Measurements from ENCODE around the gene ABCD2. TPM values are rescaled to one million over a fixed set of nuclear protein-coding genes. Genes with fewer than 3 reads are reported as not detected.

The ABCD2 gene
- total and polyA plus RNA-seq, 2 donors (not counting 1 experiment from before 2014, with no cell fraction given) = 0.14 to 0.33 TPM

GRCh38 chr12:39606712-39607423, 12.7 kb downstream of the ABCD2 start:
- H3K9ac ChIP-seq (ENCODE audit: insufficient read depth, low read length) = no peak overlapping the region
- H3K4me1 ChIP-seq (ENCODE audit: control insufficient read depth, extremely low read depth, insufficient read depth, low read length) = no peaks in the 10 kb centered on the region
- no peak for DNase-seq (ENCODE audit: low read depth in 2 of 2)
- H3K27me3 ChIP-seq (ENCODE audit: control insufficient read depth, insufficient read depth, low read length) = no peaks in the 10 kb centered on the region
- no peaks in the 10 kb centered on the region for H3K79me2 ChIP-seq (ENCODE audit: control insufficient read depth, insufficient read depth, low read length)
- no peak overlapping the region for H2AFZ ChIP-seq (ENCODE audit: low read length)
- no peaks in the 10 kb centered on the region for H4K20me1 ChIP-seq (ENCODE audit: control insufficient read depth, extremely low read depth, insufficient read depth, low read length)
- H3K9me3 ChIP-seq (ENCODE audit: control insufficient read depth, insufficient read depth, low read depth, low read length) = no peaks in the 10 kb centered on the region
- no peaks in the 10 kb centered on the region for H3K36me3 ChIP-seq (ENCODE audit: control insufficient read depth, insufficient read depth, low read length)
- no peak overlapping the region for H3K27ac ChIP-seq (ENCODE audit: insufficient read depth, low read length)
- no peak overlapping the region for H3K4me3 ChIP-seq (replicated peaks in 1 of 4; ENCODE audit: control extremely low read depth in 1 of 4, insufficient read depth in 1 of 4, low read depth in 3 of 4, low read length in 4 of 4)
- H3K4me2 ChIP-seq (ENCODE audit: extremely low read depth, insufficient read depth, low read length) = no peak overlapping the region
- TF ChIP-seq EZH2 (IDR thresholded peaks at IDR 0.05; ENCODE audit: low read length, missing control alignments) = no peak
- TF ChIP-seq, protein P1, sequence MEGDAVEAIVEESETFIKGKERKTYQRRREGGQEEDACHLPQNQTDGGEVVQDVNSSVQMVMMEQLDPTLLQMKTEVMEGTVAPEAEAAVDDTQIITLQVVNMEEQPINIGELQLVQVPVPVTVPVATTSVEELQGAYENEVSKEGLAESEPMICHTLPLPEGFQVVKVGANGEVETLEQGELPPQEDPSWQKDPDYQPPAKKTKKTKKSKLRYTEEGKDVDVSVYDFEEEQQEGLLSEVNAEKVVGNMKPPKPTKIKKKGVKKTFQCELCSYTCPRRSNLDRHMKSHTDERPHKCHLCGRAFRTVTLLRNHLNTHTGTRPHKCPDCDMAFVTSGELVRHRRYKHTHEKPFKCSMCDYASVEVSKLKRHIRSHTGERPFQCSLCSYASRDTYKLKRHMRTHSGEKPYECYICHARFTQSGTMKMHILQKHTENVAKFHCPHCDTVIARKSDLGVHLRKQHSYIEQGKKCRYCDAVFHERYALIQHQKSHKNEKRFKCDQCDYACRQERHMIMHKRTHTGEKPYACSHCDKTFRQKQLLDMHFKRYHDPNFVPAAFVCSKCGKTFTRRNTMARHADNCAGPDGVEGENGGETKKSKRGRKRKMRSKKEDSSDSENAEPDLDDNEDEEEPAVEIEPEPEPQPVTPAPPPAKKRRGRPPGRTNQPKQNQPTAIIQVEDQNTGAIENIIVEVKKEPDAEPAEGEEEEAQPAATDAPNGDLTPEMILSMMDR (conservative IDR thresholded peaks at IDR 0.05 in 1 of 2, IDR thresholded peaks at IDR 0.05 in 1 of 2; ENCODE audit: low read depth in 1 of 2, low read length in 2 of 2) = no peak

DNA sequence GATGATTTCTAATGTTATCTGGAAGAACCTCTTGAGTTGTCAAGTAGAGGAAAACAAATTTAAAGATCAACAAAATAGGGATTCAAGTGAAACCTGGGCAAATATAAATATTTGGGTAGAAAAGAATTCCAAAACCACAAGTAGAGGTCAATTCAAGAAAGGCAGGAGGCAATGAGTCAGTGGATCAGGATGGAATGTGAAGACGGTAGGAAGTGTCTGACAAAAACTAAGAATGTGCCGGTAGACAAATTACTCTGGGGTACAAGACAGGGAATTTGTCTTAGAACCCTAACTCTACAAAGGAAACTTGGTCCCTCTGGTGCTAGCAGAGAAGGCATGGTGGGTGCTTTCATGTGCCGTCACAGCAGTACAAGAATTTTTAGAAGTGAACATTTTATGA, 13.6 kb downstream of the ABCD2 start:
- peak; percentile 29 to 85 for DNase-seq (ENCODE audit: low read depth in 2 of 2)
- TF ChIP-seq EZH2 (IDR thresholded peaks at IDR 0.05; ENCODE audit: low read length, missing control alignments) = no peak
- TF ChIP-seq, protein P1 (conservative IDR thresholded peaks at IDR 0.05 in 1 of 2, IDR thresholded peaks at IDR 0.05 in 1 of 2; ENCODE audit: low read depth in 1 of 2, low read length in 2 of 2) = no peak
- no peak overlapping the region for H3K4me3 ChIP-seq (replicated peaks in 1 of 4; ENCODE audit: control extremely low read depth in 1 of 4, insufficient read depth in 1 of 4, low read depth in 3 of 4, low read length in 4 of 4)
- no peaks in the 10 kb centered on the region for H3K79me2 ChIP-seq (ENCODE audit: control insufficient read depth, insufficient read depth, low read length)
- no peaks in the 10 kb centered on the region for H4K20me1 ChIP-seq (ENCODE audit: control insufficient read depth, extremely low read depth, insufficient read depth, low read length)
- H3K27me3 ChIP-seq (ENCODE audit: control insufficient read depth, insufficient read depth, low read length) = no peaks in the 10 kb centered on the region
- H2AFZ ChIP-seq (ENCODE audit: low read length) = no peak overlapping the region
- no peak overlapping the region for H3K27ac ChIP-seq (ENCODE audit: insufficient read depth, low read length)
- H3K9me3 ChIP-seq (ENCODE audit: control insufficient read depth, insufficient read depth, low read depth, low read length) = no peaks in the 10 kb centered on the region
- no peaks in the 10 kb centered on the region for H3K4me1 ChIP-seq (ENCODE audit: control insufficient read depth, extremely low read depth, insufficient read depth, low read length)
- no peak overlapping the region for H3K4me2 ChIP-seq (ENCODE audit: extremely low read depth, insufficient read depth, low read length)
- no peaks in the 10 kb centered on the region for H3K36me3 ChIP-seq (ENCODE audit: control insufficient read depth, insufficient read depth, low read length)
- no peak overlapping the region for H3K9ac ChIP-seq (ENCODE audit: insufficient read depth, low read length)

- H3K9me3 ChIP-seq (ENCODE audit: control insufficient read depth, insufficient read depth, low read depth, low read length) = no peaks in the 10 kb centered on the region
- H3K4me3 ChIP-seq (replicated peaks in 1 of 4; ENCODE audit: control extremely low read depth in 1 of 4, insufficient read depth in 1 of 4, low read depth in 3 of 4, low read length in 4 of 4) = no peak overlapping the region
- no peaks in the 10 kb centered on the region for H3K4me1 ChIP-seq (ENCODE audit: control insufficient read depth, extremely low read depth, insufficient read depth, low read length)
- no peaks in the 10 kb centered on the region for H3K79me2 ChIP-seq (ENCODE audit: control insufficient read depth, insufficient read depth, low read length)
- no peak overlapping the region for H3K4me2 ChIP-seq (ENCODE audit: extremely low read depth, insufficient read depth, low read length)
- no peaks in the 10 kb centered on the region for H4K20me1 ChIP-seq (ENCODE audit: control insufficient read depth, extremely low read depth, insufficient read depth, low read length)
- no peaks in the 10 kb centered on the region for H3K27me3 ChIP-seq (ENCODE audit: control insufficient read depth, insufficient read depth, low read length)
- no peak overlapping the region for H2AFZ ChIP-seq (ENCODE audit: low read length)
- H3K9ac ChIP-seq (ENCODE audit: insufficient read depth, low read length) = no peak overlapping the region
- no peak overlapping the region for H3K27ac ChIP-seq (ENCODE audit: insufficient read depth, low read length)
- TF ChIP-seq EZH2 (IDR thresholded peaks at IDR 0.05; ENCODE audit: low read length, missing control alignments) = no peak
- TF ChIP-seq, protein P1 (conservative IDR thresholded peaks at IDR 0.05 in 1 of 2, IDR thresholded peaks at IDR 0.05 in 1 of 2; ENCODE audit: low read depth in 1 of 2, low read length in 2 of 2) = no peak
- peak; percentile 9 to 74 for DNase-seq (ENCODE audit: low read depth in 2 of 2)
- H3K36me3 ChIP-seq (ENCODE audit: control insufficient read depth, insufficient read depth, low read length) = no peaks in the 10 kb centered on the region
These were observed 14.1 kb downstream of the ABCD2 start for GRCh38 chr12:39605501-39605900.

Measured in fibroblast of lung (primary cell).